ENCODE results near the gene DIP2C. TPM values are rescaled to one million over a fixed set of nuclear protein-coding genes. Genes with fewer than 3 reads are reported as not detected.

The DIP2C gene
- polyA plus RNA-seq, 4 donors, result 3.1 to 13.3 (median 4.7) TPM

DNA sequence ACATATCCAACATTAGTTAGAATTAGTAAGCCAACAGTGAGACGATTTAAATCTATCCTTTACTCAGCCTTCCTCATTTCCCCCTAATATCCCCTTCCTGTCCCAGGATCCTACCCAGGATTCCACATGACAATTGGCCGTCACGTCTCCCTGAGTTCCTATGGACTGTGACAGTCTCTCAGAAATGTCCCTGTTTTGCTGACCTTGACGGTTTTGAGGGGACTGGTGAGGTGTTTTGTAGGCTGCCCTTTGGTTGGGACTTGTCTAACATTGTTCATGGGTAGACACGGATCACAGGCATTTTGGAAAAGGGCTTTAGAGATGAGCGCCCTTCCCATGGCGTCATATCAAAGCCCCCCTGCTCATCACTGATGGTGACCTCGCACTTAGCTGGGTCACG lies 391.4 kb downstream of the DIP2C start:
- DNase-seq (no peak), FAIRE-seq (no peak)
- H3K27me3 ChIP-seq (ENCODE audit: control insufficient read depth in 3 of 3, insufficient read depth in 3 of 3, low read length in 3 of 3), result no peaks in the 10 kb centered on the region
- no peaks in the 10 kb centered on the region for H3K4me1 ChIP-seq (ENCODE audit: control insufficient read depth in 3 of 3, insufficient read depth in 2 of 3, low read depth in 1 of 3, low read length in 2 of 3)
- H3K36me3 ChIP-seq (ENCODE audit: control insufficient read depth in 3 of 3, insufficient read depth in 2 of 3, low read depth in 1 of 3, low read length in 3 of 3), result peaks cover 0 to 34% (median 0%) of the 10 kb centered on the region in 3 donors
- 85 to 92% (median 91%) methylated on average over 9 of the region's 9 CpGs for WGBS, 3 donors
- no peaks in the 10 kb centered on the region for H3K9me3 ChIP-seq (ENCODE audit: control insufficient read depth in 2 of 2, insufficient read depth in 1 of 2, low read depth in 1 of 2, low read length in 1 of 2)
- H3K27ac ChIP-seq (ENCODE audit: low read depth in 1 of 3, low read length in 2 of 3), result peak overlapping the region in 1 of 3 donors; percentile 17
- no peak overlapping the region for H3K4me3 ChIP-seq (ENCODE audit: low read depth in 1 of 3, low read length in 3 of 3)

DNA sequence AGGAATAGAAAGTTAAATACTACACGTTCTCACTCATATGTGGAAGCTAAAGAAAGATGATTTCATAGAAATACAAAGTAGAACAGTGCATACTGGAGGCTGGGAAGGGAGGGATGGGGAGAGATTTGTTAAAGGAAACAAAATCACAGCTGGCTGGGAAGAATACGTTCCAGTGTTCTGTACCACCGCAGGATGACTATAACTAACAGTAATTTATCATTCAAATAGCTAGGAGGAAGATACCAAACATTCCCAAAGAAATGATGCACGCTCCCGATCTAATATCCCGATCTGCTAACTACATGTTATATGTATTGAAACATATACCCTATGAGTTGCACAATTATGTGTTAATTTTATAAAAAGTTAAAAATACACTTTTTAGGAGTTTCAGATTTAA lies 391.9 kb downstream of the DIP2C start:
- Histone ChIP-seq H3K27me3 (ENCODE audit: control insufficient read depth in 3 of 3, insufficient read depth in 3 of 3, low read length in 3 of 3) (no peaks in the 10 kb centered on the region), H3K4me1 (ENCODE audit: control insufficient read depth in 3 of 3, insufficient read depth in 2 of 3, low read depth in 1 of 3, low read length in 2 of 3) (no peaks in the 10 kb centered on the region), H3K4me3 (ENCODE audit: low read depth in 1 of 3, low read length in 3 of 3) (no peak overlapping the region), H3K27ac (ENCODE audit: low read depth in 1 of 3, low read length in 2 of 3) (peak overlapping the region in 1 of 3 donors; percentile 17), H3K36me3 (ENCODE audit: control insufficient read depth in 3 of 3, insufficient read depth in 2 of 3, low read depth in 1 of 3, low read length in 3 of 3) (peaks cover 0 to 31% (median 0%) of the 10 kb centered on the region in 3 donors), H3K9me3 (ENCODE audit: control insufficient read depth in 2 of 2, insufficient read depth in 1 of 2, low read depth in 1 of 2, low read length in 1 of 2) (no peaks in the 10 kb centered on the region)
- 53 to 91% (median 75%) methylated on average over 6 of the region's 6 CpGs for WGBS, 3 donors
- no peak for DNase-seq
- FAIRE-seq, result no peak

DNA sequence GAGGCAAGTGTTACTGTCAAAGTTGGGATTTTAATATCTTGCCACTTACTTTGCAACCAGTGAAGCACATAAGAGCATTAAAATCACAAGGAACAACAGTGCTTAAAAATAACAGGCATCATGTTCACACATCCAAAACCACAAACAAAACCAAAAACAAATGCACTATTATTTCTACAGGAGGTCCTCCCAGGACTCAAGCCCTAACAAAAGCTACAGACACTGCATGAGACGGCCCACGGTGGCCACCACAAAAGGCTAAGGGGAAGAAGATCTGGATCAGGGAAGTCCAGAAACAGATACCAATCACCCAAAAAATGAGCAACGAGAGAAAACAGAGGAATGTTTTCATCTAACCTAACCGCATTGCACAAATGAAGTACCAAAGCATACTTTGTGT lies 395.8 kb downstream of the DIP2C start:
- Histone ChIP-seq H3K9me3 (ENCODE audit: control insufficient read depth in 2 of 2, insufficient read depth in 1 of 2, low read depth in 1 of 2, low read length in 1 of 2) (no peaks in the 10 kb centered on the region), H3K4me1 (ENCODE audit: control insufficient read depth in 3 of 3, insufficient read depth in 2 of 3, low read depth in 1 of 3, low read length in 2 of 3) (no peaks in the 10 kb centered on the region), H3K27ac (ENCODE audit: low read depth in 1 of 3, low read length in 2 of 3) (no peak overlapping the region), H3K4me3 (ENCODE audit: low read depth in 1 of 3, low read length in 3 of 3) (no peak overlapping the region), H3K36me3 (ENCODE audit: control insufficient read depth in 3 of 3, insufficient read depth in 2 of 3, low read depth in 1 of 3, low read length in 3 of 3) (peaks cover 0 to 47% (median 0%) of the 10 kb centered on the region in 3 donors), H3K27me3 (ENCODE audit: control insufficient read depth in 3 of 3, insufficient read depth in 3 of 3, low read length in 3 of 3) (no peaks in the 10 kb centered on the region)
- FAIRE-seq (no peak), DNase-seq (no peak)
- 79 to 90% (median 89%) methylated on average over 4 of the region's 4 CpGs for WGBS, 3 donors

DNA sequence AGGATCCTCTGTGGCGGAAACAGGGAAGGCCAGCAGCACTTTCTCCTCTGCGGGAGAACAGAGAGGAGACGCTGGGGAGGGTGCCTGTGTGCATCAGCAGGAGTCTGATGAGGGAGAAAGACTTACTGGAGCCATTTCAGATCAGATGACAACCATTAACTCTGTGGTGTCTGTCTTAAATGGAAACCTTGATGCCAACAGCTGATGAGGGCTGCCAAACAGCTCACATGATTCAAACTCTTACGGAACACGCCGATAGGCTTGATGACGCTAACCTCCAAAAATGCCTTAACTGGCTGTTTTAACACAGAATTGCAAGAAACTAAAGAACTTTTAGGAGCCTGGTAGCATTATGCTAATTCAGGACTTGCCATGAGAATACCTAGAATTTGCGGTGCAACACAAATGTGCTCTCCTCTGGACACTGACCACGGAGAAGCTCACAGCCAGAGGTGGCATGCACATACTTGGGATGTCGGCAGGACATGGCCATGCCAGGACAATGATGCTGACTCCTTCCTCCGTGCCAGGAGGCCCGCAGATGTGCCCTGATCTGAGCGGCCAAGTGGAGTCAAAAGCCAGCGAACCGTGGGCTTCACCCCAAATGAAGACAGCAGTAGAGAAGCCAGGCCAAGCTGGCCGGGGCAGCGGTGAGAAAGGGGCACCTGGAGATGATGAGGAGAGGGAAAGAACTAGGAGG lies 399.3 kb downstream of the DIP2C start:
- WGBS, 3 donors, result 91 to 94% (median 93%) methylated on average over 16 to 17 of the region's 17 CpGs

DNA sequence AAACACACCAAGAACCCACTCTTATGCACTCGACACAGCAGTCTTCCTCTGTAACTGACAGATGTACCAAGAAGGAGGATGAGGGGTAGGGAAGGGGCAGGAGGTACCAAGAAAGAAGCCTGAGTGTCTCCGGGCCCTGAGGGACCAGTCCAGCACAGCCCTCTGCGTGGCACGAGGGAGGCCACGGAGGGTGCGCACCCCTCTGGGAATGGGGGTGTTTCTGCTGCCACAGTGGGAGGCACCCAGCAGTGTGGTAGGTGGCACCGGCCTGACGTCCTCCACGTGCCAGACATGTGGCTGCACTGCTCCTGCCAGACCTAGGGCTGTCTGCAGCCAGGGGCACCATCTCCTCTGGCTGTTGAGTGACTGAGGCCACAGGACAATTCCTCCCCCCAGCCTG lies 399.9 kb downstream of the DIP2C start:
- no peak for DNase-seq

More for the DNA sequence above, 399.3 kb downstream of the DIP2C start:
- no peaks in the 10 kb centered on the region for H3K27me3 ChIP-seq (ENCODE audit: control insufficient read depth in 3 of 3, insufficient read depth in 3 of 3, low read length in 3 of 3)
- no peak for FAIRE-seq
- H3K27ac ChIP-seq (ENCODE audit: low read depth in 1 of 3, low read length in 2 of 3), result no peak overlapping the region
- DNase-seq, result no peak
- peaks cover 0 to 4% of the 10 kb centered on the region in 2 donors for H3K9me3 ChIP-seq (ENCODE audit: control insufficient read depth in 2 of 2, insufficient read depth in 1 of 2, low read depth in 1 of 2, low read length in 1 of 2)
- no peaks in the 10 kb centered on the region for H3K4me1 ChIP-seq (ENCODE audit: control insufficient read depth in 3 of 3, insufficient read depth in 2 of 3, low read depth in 1 of 3, low read length in 2 of 3)
- peaks cover 0 to 59% (median 0%) of the 10 kb centered on the region in 3 donors for H3K36me3 ChIP-seq (ENCODE audit: control insufficient read depth in 3 of 3, insufficient read depth in 2 of 3, low read depth in 1 of 3, low read length in 3 of 3)
- no peak overlapping the region for H3K4me3 ChIP-seq (ENCODE audit: low read depth in 1 of 3, low read length in 3 of 3)

DNA sequence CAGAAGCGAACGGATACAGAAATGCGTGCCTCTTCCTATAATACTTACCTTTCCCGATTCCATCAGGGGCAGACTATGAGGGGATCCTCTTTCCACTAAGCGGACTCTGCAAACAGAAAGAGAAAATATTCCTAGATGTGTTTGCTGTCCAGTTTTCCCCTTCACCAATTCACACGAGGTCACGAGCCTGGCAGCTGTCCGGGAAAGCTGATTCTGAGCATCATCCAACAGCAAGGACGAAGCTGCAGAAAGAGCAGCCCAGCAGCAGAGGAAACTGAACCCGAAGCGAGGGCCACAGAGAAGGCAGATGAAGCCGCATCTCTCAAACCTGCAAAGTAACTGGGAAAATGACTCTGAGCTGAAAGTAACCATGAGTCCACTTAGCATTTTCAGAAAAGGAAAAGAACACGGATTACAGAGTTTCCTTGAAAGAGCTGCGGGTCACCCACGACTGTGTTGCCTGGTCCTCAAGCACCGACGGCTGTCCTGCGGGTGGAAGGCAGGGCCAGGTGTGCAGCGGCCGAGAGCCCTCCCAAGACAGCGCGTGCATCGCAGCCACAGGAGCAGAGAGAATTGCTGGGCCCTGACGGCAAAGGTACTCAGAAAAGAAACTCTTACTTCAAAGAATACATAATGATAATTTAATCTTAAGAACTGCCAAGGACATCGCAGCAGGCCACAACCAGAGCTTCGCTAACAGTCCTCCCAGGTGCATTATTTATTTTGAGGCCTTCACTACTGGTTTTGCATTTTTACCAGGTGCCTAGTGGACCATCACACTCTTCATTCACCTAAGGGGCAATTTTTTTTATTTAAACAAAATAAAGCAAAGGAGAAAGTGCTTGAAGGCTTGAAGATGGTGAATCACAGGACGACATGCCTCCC lies 400.9 kb downstream of the DIP2C start:
- Histone ChIP-seq H3K4me3 (ENCODE audit: low read depth in 1 of 3, low read length in 3 of 3) (no peak overlapping the region), H3K27ac (ENCODE audit: low read depth in 1 of 3, low read length in 2 of 3) (no peak overlapping the region), H3K27me3 (ENCODE audit: control insufficient read depth in 3 of 3, insufficient read depth in 3 of 3, low read length in 3 of 3) (no peaks in the 10 kb centered on the region), H3K4me1 (ENCODE audit: control insufficient read depth in 3 of 3, insufficient read depth in 2 of 3, low read depth in 1 of 3, low read length in 2 of 3) (no peaks in the 10 kb centered on the region), H3K36me3 (ENCODE audit: control insufficient read depth in 3 of 3, insufficient read depth in 2 of 3, low read depth in 1 of 3, low read length in 3 of 3) (peaks cover 0 to 67% (median 2%) of the 10 kb centered on the region in 3 donors), H3K9me3 (ENCODE audit: control insufficient read depth in 2 of 2, insufficient read depth in 1 of 2, low read depth in 1 of 2, low read length in 1 of 2) (peaks cover 0 to 4% of the 10 kb centered on the region in 2 donors)
- WGBS, 3 donors, result 90 to 94% (median 91%) methylated on average over 27 of the region's 27 CpGs
- DNase-seq, result no peak
- no peak for FAIRE-seq

More for the DNA sequence above, 399.9 kb downstream of the DIP2C start:
- Histone ChIP-seq H3K4me1 (ENCODE audit: control insufficient read depth in 3 of 3, insufficient read depth in 2 of 3, low read depth in 1 of 3, low read length in 2 of 3) (no peaks in the 10 kb centered on the region), H3K27me3 (ENCODE audit: control insufficient read depth in 3 of 3, insufficient read depth in 3 of 3, low read length in 3 of 3) (no peaks in the 10 kb centered on the region), H3K4me3 (ENCODE audit: low read depth in 1 of 3, low read length in 3 of 3) (no peak overlapping the region), H3K27ac (ENCODE audit: low read depth in 1 of 3, low read length in 2 of 3) (no peak overlapping the region), H3K36me3 (ENCODE audit: control insufficient read depth in 3 of 3, insufficient read depth in 2 of 3, low read depth in 1 of 3, low read length in 3 of 3) (peaks cover 0 to 64% (median 0%) of the 10 kb centered on the region in 3 donors), H3K9me3 (ENCODE audit: control insufficient read depth in 2 of 2, insufficient read depth in 1 of 2, low read depth in 1 of 2, low read length in 1 of 2) (peaks cover 0 to 4% of the 10 kb centered on the region in 2 donors)
- no peak for FAIRE-seq
- WGBS, 3 donors, result 92 to 93% (median 93%) methylated on average over 9 of the region's 9 CpGs

DNA sequence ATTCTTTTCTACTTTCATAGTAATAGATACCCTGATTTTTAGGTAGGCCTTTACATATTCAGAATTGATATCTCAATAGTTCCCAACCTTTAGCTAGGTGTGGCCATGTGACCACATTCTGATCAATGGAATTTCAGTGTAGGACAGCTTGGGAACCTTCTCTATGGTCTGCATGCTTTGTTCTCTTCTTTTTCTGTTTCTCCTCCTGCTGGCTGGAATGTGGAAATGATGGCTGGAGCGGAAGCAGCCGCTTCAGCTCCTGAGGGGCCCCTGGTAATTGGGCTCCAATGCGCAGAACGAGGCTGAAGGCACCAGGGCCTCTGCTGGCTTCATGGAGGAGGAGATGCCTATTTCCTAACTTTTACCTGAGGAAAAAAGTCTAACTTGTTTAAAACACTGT lies 401.7 kb downstream of the DIP2C start:
- peaks cover 0 to 4% of the 10 kb centered on the region in 2 donors for H3K9me3 ChIP-seq (ENCODE audit: control insufficient read depth in 2 of 2, insufficient read depth in 1 of 2, low read depth in 1 of 2, low read length in 1 of 2)
- 96 to 98% (median 97%) methylated on average over 4 of the region's 4 CpGs for WGBS, 3 donors
- no peaks in the 10 kb centered on the region for H3K27me3 ChIP-seq (ENCODE audit: control insufficient read depth in 3 of 3, insufficient read depth in 3 of 3, low read length in 3 of 3)
- H3K36me3 ChIP-seq (ENCODE audit: control insufficient read depth in 3 of 3, insufficient read depth in 2 of 3, low read depth in 1 of 3, low read length in 3 of 3), result peaks cover 0 to 71% (median 2%) of the 10 kb centered on the region in 3 donors
- FAIRE-seq, result no peak
- no peak overlapping the region for H3K27ac ChIP-seq (ENCODE audit: low read depth in 1 of 3, low read length in 2 of 3)
- no peak for DNase-seq
- H3K4me1 ChIP-seq (ENCODE audit: control insufficient read depth in 3 of 3, insufficient read depth in 2 of 3, low read depth in 1 of 3, low read length in 2 of 3), result no peaks in the 10 kb centered on the region
- no peak overlapping the region for H3K4me3 ChIP-seq (ENCODE audit: low read depth in 1 of 3, low read length in 3 of 3)

DNA sequence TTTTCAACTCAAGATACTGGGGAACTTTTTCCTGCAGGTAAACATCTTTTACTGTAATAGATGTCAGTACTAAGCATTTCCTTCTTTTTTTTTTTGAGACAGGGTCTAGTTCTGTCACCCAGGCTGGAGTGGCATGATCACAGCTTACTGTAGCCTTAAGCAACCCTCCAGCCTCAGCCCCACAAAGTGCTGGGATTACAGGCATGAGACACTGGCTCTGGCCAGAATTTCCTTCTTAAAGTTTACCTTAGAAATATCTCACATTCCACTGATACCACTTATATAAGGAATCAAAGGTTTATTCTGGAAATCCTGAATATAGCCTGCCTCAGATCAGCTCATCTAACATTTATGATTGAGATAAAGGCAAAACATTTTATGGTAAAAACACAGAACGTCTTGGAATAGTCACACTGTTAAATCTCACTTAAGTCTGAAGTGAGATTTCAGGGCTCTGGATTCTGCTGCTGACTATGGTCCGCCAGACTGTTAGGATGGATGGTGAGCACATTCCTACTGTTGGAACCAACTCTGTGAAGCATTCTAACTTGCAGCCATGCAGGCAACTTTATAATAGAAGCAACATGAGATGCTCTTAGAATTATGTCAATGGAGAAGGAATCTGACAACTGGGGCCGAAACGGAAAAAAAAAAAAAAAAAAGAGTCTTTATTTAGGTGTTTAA lies 402.3 kb downstream of the DIP2C start:
- H3K27ac ChIP-seq (ENCODE audit: low read depth in 1 of 3, low read length in 2 of 3), result no peak overlapping the region
- WGBS, 3 donors, result 82 to 86% (median 85%) methylated on average over 4 of the region's 4 CpGs
- H3K36me3 ChIP-seq (ENCODE audit: control insufficient read depth in 3 of 3, insufficient read depth in 2 of 3, low read depth in 1 of 3, low read length in 3 of 3), result peaks cover 2 to 73% (median 5%) of the 10 kb centered on the region in 3 donors
- H3K4me3 ChIP-seq (ENCODE audit: low read depth in 1 of 3, low read length in 3 of 3), result no peak overlapping the region
- FAIRE-seq, result no peak
- H3K9me3 ChIP-seq (ENCODE audit: control insufficient read depth in 2 of 2, insufficient read depth in 1 of 2, low read depth in 1 of 2, low read length in 1 of 2), result peaks cover 0 to 4% of the 10 kb centered on the region in 2 donors
- H3K4me1 ChIP-seq (ENCODE audit: control insufficient read depth in 3 of 3, insufficient read depth in 2 of 3, low read depth in 1 of 3, low read length in 2 of 3), result no peaks in the 10 kb centered on the region
- H3K27me3 ChIP-seq (ENCODE audit: control insufficient read depth in 3 of 3, insufficient read depth in 3 of 3, low read length in 3 of 3), result no peaks in the 10 kb centered on the region
- no peak for DNase-seq

Data from small intestine (tissue), 7 donors.